Activated CD4-positive, alpha-beta memory T cell treated with anti-CD3 and anti-CD28 coated beads, Interleukin-2, amount 10 ng/mL, durations not matched to agents 7 days and 5 days (primary cell): ENCODE data around the gene CTIF. TPM values are rescaled to one million over a fixed set of nuclear protein-coding genes. Genes with fewer than 3 reads are reported as not detected.

Experiments used
- CTCF ChIA-PET: fragments of 350-600 bp; sonication (Branson Sonifier 250); formaldehyde crosslinking; loops from one replicate; lab custom pipeline; 2021; ENCODE audit warnings: antibody characterized with exemption, inconsistent platforms; lab: Charles Lee
- POLR2A ChIA-PET: fragments of 350-600 bp; sonication (Branson Sonifier 250); formaldehyde crosslinking; loops from one replicate; lab custom pipeline; 2021; ENCODE audit warnings: antibody characterized with exemption; lab: Charles Lee
- DNase-seq: peaks from one replicate; pipeline ENCODE4 v3.0.0-alpha.2; 2020
- H3K27ac Mint-ChIP-seq: one replicate; pipeline ENCODE4 v1.8.0; 2021; ENCODE audit warnings: mild to moderate bottlenecking, mixed read lengths
- H3K27me3 Mint-ChIP-seq: one replicate; pipeline ENCODE4 v1.8.0; 2021; ENCODE audit warnings: mixed read lengths
- H3K36me3 Mint-ChIP-seq: one replicate; pipeline ENCODE4 v1.8.0; 2021; ENCODE audit warnings: low read depth, mixed read lengths
- H3K4me1 Mint-ChIP-seq: one replicate; pipeline ENCODE4 v1.8.0; 2021; ENCODE audit warnings: mixed read lengths
- H3K4me3 Mint-ChIP-seq: one replicate; pipeline ENCODE4 v1.8.0; 2021; ENCODE audit warnings: mild to moderate bottlenecking, mixed read lengths
- H3K9me3 Mint-ChIP-seq: one replicate; pipeline ENCODE4 v1.8.0; 2021; ENCODE audit warnings: mixed read lengths
- total RNA-seq, 2 experiments: library from RNA; stranded (reverse); gene quantifications; one replicate each; pipeline ENCODE4 v1.2.3, GENCODE V29; 2021

The CTIF gene
- total RNA-seq, 2 experiments from 2014 or later, result 4.9 to 5.1 TPM

- peaks cover 28% of the 10 kb centered on the region for H3K36me3 Mint-ChIP-seq
- H3K4me1 Mint-ChIP-seq, result peaks cover 79% of the 10 kb centered on the region
- H3K9me3 Mint-ChIP-seq, result no peaks in the 10 kb centered on the region
- H3K27ac Mint-ChIP-seq, result peak overlapping the region; percentile 97
- ChIA-PET POLR2A (interaction anchor here (0.7 to 5.8 kb wide), 13 partner anchors 8 to 119 kb away, joined by 3 to 75 read pairs (median 7); no protein-coding TSS in a partner anchor), CTCF (interaction anchor here (0.5 to 2.2 kb wide), 8 partner anchors 10 to 120 kb away, joined by 3 to 11 read pairs (median 4); no protein-coding TSS in a partner anchor)
- H3K27me3 Mint-ChIP-seq, result no peaks in the 10 kb centered on the region
- peak overlapping the region; percentile 81 for H3K4me3 Mint-ChIP-seq
- no peak for DNase-seq
Observed at GRCh38 chr18:48832938-48833700, 294.3 kb downstream of the CTIF start.

- POLR2A ChIA-PET, result interaction anchor here (1.0 to 5.8 kb wide), 24 partner anchors 9 to 980 kb away, joined by 3 to 75 read pairs (median 6); partner anchors contain the start of gene ACAA2
- Mint-ChIP-seq H3K27me3 (no peaks in the 10 kb centered on the region), H3K4me3 (peak overlapping the region; percentile 81), H3K27ac (peak overlapping the region; percentile 97), H3K36me3 (peaks cover 28% of the 10 kb centered on the region), H3K9me3 (no peaks in the 10 kb centered on the region), H3K4me1 (peaks cover 87% of the 10 kb centered on the region)
- CTCF ChIA-PET, result interaction anchor here (1.4 to 2.2 kb wide), 5 partner anchors 20 to 79 kb away, joined by 3 to 11 read pairs (median 5); no protein-coding TSS in a partner anchor
- DNase-seq, result peak; percentile 81
Observed at GRCh38 chr18:48833701-48834412, 295.0 kb downstream of the CTIF start.

GRCh38 chr18:48834413-48835031 is 295.7 kb downstream of the CTIF start:
- CTCF ChIA-PET, result interaction anchor here (1.4 to 2.2 kb wide), 5 partner anchors 21 to 78 kb away, joined by 3 to 11 read pairs (median 5); no protein-coding TSS in a partner anchor
- Mint-ChIP-seq H3K9me3 (no peaks in the 10 kb centered on the region), H3K27ac (peak overlapping the region; percentile 97), H3K27me3 (no peaks in the 10 kb centered on the region), H3K36me3 (peaks cover 27% of the 10 kb centered on the region), H3K4me1 (peaks cover 93% of the 10 kb centered on the region), H3K4me3 (peak overlapping the region; percentile 81)
- POLR2A ChIA-PET, result interaction anchor here (0.7 to 5.8 kb wide), 23 partner anchors 8 to 979 kb away, joined by 3 to 75 read pairs (median 6); partner anchors contain the start of gene ACAA2
- DNase-seq, result peak; percentile 86

- ChIA-PET POLR2A (interaction anchor here (0.7 to 5.8 kb wide), 22 partner anchors 8 to 979 kb away, joined by 3 to 75 read pairs (median 6); partner anchors contain the start of gene ACAA2), CTCF (interaction anchor here (1.9 to 2.2 kb wide), 3 partner anchors 21 to 58 kb away, joined by 5 to 11 read pairs (median 7); no protein-coding TSS in a partner anchor)
- Mint-ChIP-seq H3K27me3 (no peaks in the 10 kb centered on the region), H3K27ac (peak overlapping the region; percentile 97), H3K9me3 (no peaks in the 10 kb centered on the region), H3K4me1 (peaks cover 94% of the 10 kb centered on the region), H3K36me3 (peaks cover 23% of the 10 kb centered on the region), H3K4me3 (peak overlapping the region; percentile 81)
- DNase-seq, result no peak
Observed at GRCh38 chr18:48835119-48835518, 296.3 kb downstream of the CTIF start.

GRCh38 chr18:48835745-48836170 is 296.9 kb downstream of the CTIF start:
- CTCF ChIA-PET, result interaction anchor here (1.9 to 2.2 kb wide), 2 partner anchors 33 to 59 kb away, joined by 5 to 7 read pairs; no protein-coding TSS in a partner anchor
- Mint-ChIP-seq H3K27ac (peak overlapping the region; percentile 97), H3K27me3 (no peaks in the 10 kb centered on the region), H3K4me3 (no peak overlapping the region), H3K9me3 (no peaks in the 10 kb centered on the region), H3K4me1 (peaks cover 88% of the 10 kb centered on the region), H3K36me3 (peaks cover 21% of the 10 kb centered on the region)
- POLR2A ChIA-PET, result interaction anchor here (1.1 to 5.8 kb wide), 4 partner anchors 21 to 978 kb away, joined by 3 to 75 read pairs (median 24); partner anchors contain the start of gene ACAA2
- no peak for DNase-seq

- no peak for DNase-seq
- peak overlapping the region; percentile 19 for H3K27ac Mint-ChIP-seq
- H3K27me3 Mint-ChIP-seq, result no peaks in the 10 kb centered on the region
- ChIA-PET CTCF (no interaction called here), POLR2A (interaction anchor here (1.1 to 5.8 kb wide), 5 partner anchors 21 to 977 kb away, joined by 3 to 75 read pairs (median 12); partner anchors contain the start of gene ACAA2)
- H3K9me3 Mint-ChIP-seq, result no peaks in the 10 kb centered on the region
- H3K4me3 Mint-ChIP-seq, result no peak overlapping the region
- peaks cover 15% of the 10 kb centered on the region for H3K36me3 Mint-ChIP-seq
- H3K4me1 Mint-ChIP-seq, result peaks cover 83% of the 10 kb centered on the region
Observed at GRCh38 chr18:48836231-48836805, 297.5 kb downstream of the CTIF start.

GRCh38 chr18:48836806-48837615 is 298.2 kb downstream of the CTIF start:
- Mint-ChIP-seq H3K4me1 (peaks cover 81% of the 10 kb centered on the region), H3K27ac (peak overlapping the region; percentile 48), H3K9me3 (no peaks in the 10 kb centered on the region), H3K36me3 (peaks cover 13% of the 10 kb centered on the region), H3K4me3 (no peak overlapping the region), H3K27me3 (no peaks in the 10 kb centered on the region)
- no peak for DNase-seq
- ChIA-PET CTCF (no interaction called here), POLR2A (interaction anchor here (1.1 to 3.8 kb wide), 3 partner anchors 23 to 976 kb away, joined by 3 to 37 read pairs (median 4); partner anchors contain the start of gene ACAA2)

GRCh38 chr18:48837676-48838075 is 298.8 kb downstream of the CTIF start:
- CTCF ChIA-PET, result no interaction called here
- Mint-ChIP-seq H3K4me1 (peaks cover 81% of the 10 kb centered on the region), H3K27ac (no peak overlapping the region)

GRCh38 chr18:48838166-48838775 is 299.4 kb downstream of the CTIF start:
- ChIA-PET POLR2A (no interaction called here), CTCF (no interaction called here)

More at GRCh38 chr18:48837676-48838075, 298.8 kb downstream of the CTIF start:
- DNase-seq, result no peak
- Mint-ChIP-seq H3K27me3 (no peaks in the 10 kb centered on the region), H3K9me3 (no peaks in the 10 kb centered on the region), H3K36me3 (peaks cover 8% of the 10 kb centered on the region), H3K4me3 (no peak overlapping the region)
- POLR2A ChIA-PET, result interaction anchor here (1.5 to 3.8 kb wide), 2 partner anchors 24 to 31 kb away, joined by 4 to 37 read pairs; no protein-coding TSS in a partner anchor

GRCh38 chr18:48838921-48839818 is 300.3 kb downstream of the CTIF start:
- H3K9me3 Mint-ChIP-seq, result no peaks in the 10 kb centered on the region
- ChIA-PET POLR2A (interaction anchor here (0.7 to 1.1 kb wide), 2 partner anchors 26 to 29 kb away, joined by 3 to 4 read pairs; no protein-coding TSS in a partner anchor), CTCF (interaction anchor here (0.7 kb wide), 1 partner anchor 10 kb away, joined by 3 read pairs; no protein-coding TSS in a partner anchor)
- H3K27ac Mint-ChIP-seq, result peak overlapping the region; percentile 67
- DNase-seq, result no peak
- peaks cover 79% of the 10 kb centered on the region for H3K4me1 Mint-ChIP-seq
- no peak overlapping the region for H3K4me3 Mint-ChIP-seq
- no peaks in the 10 kb centered on the region for H3K27me3 Mint-ChIP-seq
- no peaks in the 10 kb centered on the region for H3K36me3 Mint-ChIP-seq

More at GRCh38 chr18:48838166-48838775, 299.4 kb downstream of the CTIF start:
- Mint-ChIP-seq H3K9me3 (no peaks in the 10 kb centered on the region), H3K27ac (no peak overlapping the region), H3K4me1 (peaks cover 79% of the 10 kb centered on the region), H3K4me3 (no peak overlapping the region), H3K36me3 (peaks cover 2% of the 10 kb centered on the region), H3K27me3 (no peaks in the 10 kb centered on the region)
- DNase-seq, result no peak
